ENCODE measurements around the gene FLRT1. TPM values are rescaled to one million over a fixed set of nuclear protein-coding genes. Genes with fewer than 3 reads are reported as not detected.

FLRT1 gene
- total RNA-seq, 1 donor from 2014 or later, result 0.11 TPM

GRCh38 chr11:64011371-64011770, 24.4 kb upstream of the FLRT1 start:
- peaks cover 10% of the 10 kb centered on the region for H3K27me3 Mint-ChIP-seq (ENCODE audit: insufficient read depth, low read depth)

DNA sequence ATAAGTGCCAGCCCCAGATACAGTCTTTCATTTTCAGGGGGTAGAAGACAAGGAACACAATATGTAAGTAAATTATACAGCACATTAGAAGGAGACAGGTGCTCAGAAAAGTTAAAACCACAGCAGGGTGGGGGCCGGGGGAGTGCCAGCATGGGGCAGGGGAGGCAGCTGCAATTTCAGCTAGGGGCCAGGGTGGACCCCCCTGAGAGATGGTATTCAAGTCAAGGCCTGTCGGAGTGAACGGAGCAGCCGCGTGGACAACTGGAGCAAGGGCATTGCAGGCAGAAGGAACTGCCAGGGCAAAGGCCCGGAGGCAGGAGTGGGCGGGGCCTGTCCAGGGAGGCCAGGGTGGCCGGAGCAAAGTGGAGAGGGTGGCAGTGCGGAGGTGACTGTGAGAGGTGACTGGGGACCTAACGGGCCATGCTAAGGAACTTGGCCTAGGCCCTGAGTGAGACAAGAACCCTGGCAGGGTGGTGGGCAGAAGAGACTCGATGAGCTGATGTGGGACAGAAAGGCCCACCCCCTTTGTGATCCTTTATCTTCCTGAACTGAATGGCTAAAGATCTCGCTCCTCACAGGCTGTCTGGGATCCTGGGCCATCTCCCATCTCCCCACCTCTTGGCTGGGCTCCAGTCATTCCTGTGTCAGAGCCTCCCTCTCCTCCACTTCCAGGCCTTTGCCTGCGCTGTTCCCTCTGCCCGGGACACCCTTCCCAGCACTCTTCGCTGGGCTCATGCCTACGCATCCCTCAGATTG, 22.4 kb upstream of the FLRT1 start:
- no peaks in the 10 kb centered on the region for H3F3A ChIP-seq (ENCODE audit: low read depth)
- no peak overlapping the region for H3K4me2 ChIP-seq
- H3K9ac ChIP-seq, result no peak overlapping the region
- no peak for DNase-seq (ENCODE audit: low spot score)
- H3K36me3 ChIP-seq, result no peaks in the 10 kb centered on the region
- Mint-ChIP-seq H3K4me3 (no peak overlapping the region), H3K27ac (peak overlapping the region; percentile 25), H3K4me1 (peaks cover 30% of the 10 kb centered on the region), H3K27me3 (ENCODE audit: insufficient read depth, low read depth) (peaks cover 4% of the 10 kb centered on the region), H3K9me3 (peaks cover 3% of the 10 kb centered on the region), H3K36me3 (no peaks in the 10 kb centered on the region)
- no peaks in the 10 kb centered on the region for H3K4me1 ChIP-seq
- H2AFZ ChIP-seq (replicated peaks), result no peak overlapping the region
- TF ChIP-seq EZH2 (IDR thresholded peaks at IDR 0.05) (no peak), CTCF (IDR thresholded peaks at IDR 0.05) (no peak), EZH2phosphoT487 (IDR thresholded peaks at IDR 0.05) (no peak)
- H3K9me3 ChIP-seq (ENCODE audit: low read depth), result no peaks in the 10 kb centered on the region
- H4K20me1 ChIP-seq (ENCODE audit: low read depth), result peaks cover 14% of the 10 kb centered on the region
- H3K27ac ChIP-seq, result no peak overlapping the region
- no peak overlapping the region for H3K4me3 ChIP-seq
- peaks cover 21% of the 10 kb centered on the region for H3K27me3 ChIP-seq
- no peaks in the 10 kb centered on the region for H3K79me2 ChIP-seq (ENCODE audit: low read depth)

More at GRCh38 chr11:64011371-64011770, 24.4 kb upstream of the FLRT1 start:
- Histone ChIP-seq H3K79me2 (ENCODE audit: low read depth) (no peaks in the 10 kb centered on the region), H3K9me3 (ENCODE audit: low read depth) (no peaks in the 10 kb centered on the region), H2AFZ (replicated peaks) (no peak overlapping the region), H3K9ac (no peak overlapping the region), H3F3A (ENCODE audit: low read depth) (peaks cover 18% of the 10 kb centered on the region), H3K27me3 (peaks cover 40% of the 10 kb centered on the region), H3K4me1 (peaks cover 15% of the 10 kb centered on the region), H3K36me3 (no peaks in the 10 kb centered on the region), H3K4me3 (no peak overlapping the region), H3K4me2 (no peak overlapping the region), H3K27ac (no peak overlapping the region), H4K20me1 (ENCODE audit: low read depth) (peaks cover 30% of the 10 kb centered on the region)
- no peak for TF ChIP-seq EZH2phosphoT487 (IDR thresholded peaks at IDR 0.05)
- no peak for TF ChIP-seq CTCF (IDR thresholded peaks at IDR 0.05)
- TF ChIP-seq EZH2 (IDR thresholded peaks at IDR 0.05), result no peak
- no peak for DNase-seq (ENCODE audit: low spot score)
- no peak overlapping the region for H3K27ac Mint-ChIP-seq
- H3K4me3 Mint-ChIP-seq, result no peak overlapping the region
- H3K4me1 Mint-ChIP-seq, result peaks cover 38% of the 10 kb centered on the region
- peaks cover 3% of the 10 kb centered on the region for H3K9me3 Mint-ChIP-seq
- H3K36me3 Mint-ChIP-seq, result no peaks in the 10 kb centered on the region

GRCh38 chr11:64014356-64014755, 21.4 kb upstream of the FLRT1 start:
- H3K27me3 ChIP-seq, result peaks cover 10% of the 10 kb centered on the region
- H2AFZ ChIP-seq (replicated peaks), result no peak overlapping the region
- H4K20me1 ChIP-seq (ENCODE audit: low read depth), result peaks cover 12% of the 10 kb centered on the region
- Mint-ChIP-seq H3K27ac (no peak overlapping the region), H3K27me3 (ENCODE audit: insufficient read depth, low read depth) (peaks cover 4% of the 10 kb centered on the region), H3K36me3 (no peaks in the 10 kb centered on the region), H3K4me1 (peaks cover 26% of the 10 kb centered on the region), H3K4me3 (no peak overlapping the region), H3K9me3 (peaks cover 3% of the 10 kb centered on the region)
- no peaks in the 10 kb centered on the region for H3K9me3 ChIP-seq (ENCODE audit: low read depth)
- no peak overlapping the region for H3K9ac ChIP-seq
- no peak for DNase-seq (ENCODE audit: low spot score)
- H3K79me2 ChIP-seq (ENCODE audit: low read depth), result no peaks in the 10 kb centered on the region
- H3K4me3 ChIP-seq, result no peak overlapping the region
- no peaks in the 10 kb centered on the region for H3K4me1 ChIP-seq
- H3K27ac ChIP-seq, result no peak overlapping the region
- no peak for TF ChIP-seq EZH2 (IDR thresholded peaks at IDR 0.05)
- no peak for TF ChIP-seq EZH2phosphoT487 (IDR thresholded peaks at IDR 0.05)
- no peak for TF ChIP-seq CTCF (IDR thresholded peaks at IDR 0.05)
- H3K36me3 ChIP-seq, result no peaks in the 10 kb centered on the region
- no peak overlapping the region for H3K4me2 ChIP-seq
- no peaks in the 10 kb centered on the region for H3F3A ChIP-seq (ENCODE audit: low read depth)

All from neural progenitor cell (in vitro differentiated cells).